PC-9 (cell line): ENCODE measurements around the gene B2M.

ENCODE experiments used
- EZH2 ChIP-seq: fragments of 200-600 bp; sonication (generic); IDR thresholded peaks from 2 replicates; pipeline ENCODE4 v1.8.0; 2017; ENCODE audit warnings: antibody characterized with exemption, low read depth
- TF ChIP-seq, protein P1 (sequence below): fragments of 200-600 bp; sonication (generic); conservative IDR thresholded peaks from 2 replicates; pipeline ENCODE4 v1.6.1; 2017; ENCODE audit warnings: mixed run types, antibody characterized with exemption, mild to moderate bottlenecking, moderate library complexity

DNA sequence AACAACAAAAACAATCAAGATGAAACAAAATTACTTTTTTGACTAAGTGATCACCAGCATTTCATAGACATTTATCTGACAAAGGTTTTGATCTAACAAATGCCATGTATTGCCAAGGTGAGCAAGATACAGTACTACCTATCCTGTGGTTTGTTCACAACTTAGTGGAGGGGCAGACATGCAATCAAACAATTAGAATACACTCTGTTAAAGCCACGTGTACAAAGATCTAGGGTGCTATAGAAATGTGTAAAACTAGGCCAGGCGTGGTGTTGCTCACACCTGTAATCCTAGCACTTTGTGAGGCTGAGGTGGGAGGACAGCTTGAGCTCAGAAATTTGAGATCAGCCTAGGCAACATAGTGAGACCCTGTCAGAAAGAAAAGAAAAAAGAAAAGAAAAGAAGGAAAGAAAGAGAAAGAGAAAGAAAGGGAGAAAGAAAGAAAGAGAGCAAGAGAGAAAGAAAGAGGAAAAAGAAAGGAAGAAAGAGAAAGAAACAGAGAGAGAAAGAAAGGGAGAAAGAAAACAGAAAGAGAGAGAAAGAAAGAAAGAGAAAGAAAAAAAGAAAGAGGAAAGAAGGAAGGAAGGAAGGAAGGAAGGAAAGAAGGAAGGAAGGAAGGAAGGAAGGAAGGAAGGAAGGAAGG is 23.6 kb downstream of the B2M start:
- TF ChIP-seq, protein P1, sequence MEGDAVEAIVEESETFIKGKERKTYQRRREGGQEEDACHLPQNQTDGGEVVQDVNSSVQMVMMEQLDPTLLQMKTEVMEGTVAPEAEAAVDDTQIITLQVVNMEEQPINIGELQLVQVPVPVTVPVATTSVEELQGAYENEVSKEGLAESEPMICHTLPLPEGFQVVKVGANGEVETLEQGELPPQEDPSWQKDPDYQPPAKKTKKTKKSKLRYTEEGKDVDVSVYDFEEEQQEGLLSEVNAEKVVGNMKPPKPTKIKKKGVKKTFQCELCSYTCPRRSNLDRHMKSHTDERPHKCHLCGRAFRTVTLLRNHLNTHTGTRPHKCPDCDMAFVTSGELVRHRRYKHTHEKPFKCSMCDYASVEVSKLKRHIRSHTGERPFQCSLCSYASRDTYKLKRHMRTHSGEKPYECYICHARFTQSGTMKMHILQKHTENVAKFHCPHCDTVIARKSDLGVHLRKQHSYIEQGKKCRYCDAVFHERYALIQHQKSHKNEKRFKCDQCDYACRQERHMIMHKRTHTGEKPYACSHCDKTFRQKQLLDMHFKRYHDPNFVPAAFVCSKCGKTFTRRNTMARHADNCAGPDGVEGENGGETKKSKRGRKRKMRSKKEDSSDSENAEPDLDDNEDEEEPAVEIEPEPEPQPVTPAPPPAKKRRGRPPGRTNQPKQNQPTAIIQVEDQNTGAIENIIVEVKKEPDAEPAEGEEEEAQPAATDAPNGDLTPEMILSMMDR = no peak
- TF ChIP-seq EZH2 = no peak
